Measurements from ENCODE around the gene UNCX. TPM values are rescaled to one million over a fixed set of nuclear protein-coding genes. Genes with fewer than 3 reads are reported as not detected.
A peak's percentile ranks its signal among the peaks of the same experiment; 100 is the strongest.

Gene UNCX
- total and polyA plus RNA-seq, 2 experiments from 2014 or later = not detected

DNA sequence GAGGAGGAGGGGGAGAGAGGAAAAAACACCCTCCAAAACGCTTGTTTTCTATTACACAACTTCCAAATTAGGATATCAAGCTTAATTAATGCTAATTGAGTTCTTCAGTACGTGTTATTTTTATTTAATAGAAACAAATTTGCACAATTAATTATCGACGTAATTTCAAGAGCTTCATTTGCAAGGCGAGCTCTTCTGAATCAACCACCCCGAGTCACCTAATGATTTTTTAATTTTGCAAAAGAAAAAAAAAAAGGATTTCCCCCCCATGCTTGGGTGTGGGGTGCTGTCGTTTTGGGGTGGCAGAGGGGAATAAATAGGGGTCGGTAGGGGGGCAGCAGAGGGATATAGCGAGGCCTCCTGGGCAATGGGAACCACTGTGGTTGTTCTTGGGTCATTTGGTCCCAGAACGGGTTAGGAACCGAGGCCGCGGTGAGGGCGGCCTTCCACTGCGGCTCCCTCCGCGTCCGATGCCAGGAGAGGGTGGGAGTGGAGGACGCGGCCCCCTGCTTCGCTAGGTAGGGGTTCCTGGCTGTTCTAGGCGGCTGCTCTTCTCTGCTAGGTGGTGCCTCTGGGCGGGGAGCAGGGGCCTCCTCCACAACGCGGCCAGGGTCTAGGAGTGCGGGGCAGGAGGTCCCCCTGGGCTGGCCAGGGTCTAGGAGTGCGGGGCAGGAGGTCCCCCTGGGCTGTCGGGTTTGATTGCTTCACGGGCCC, 7.3 kb downstream of the UNCX start:
- DNase-seq (ENCODE audit: low spot score) = no peak
- Histone ChIP-seq H2AFZ (no peak overlapping the region), H3K4me3 (no peak overlapping the region), H3K4me2 (no peak overlapping the region), H4K20me1 (ENCODE audit: insufficient read depth, poor library complexity, severe bottlenecking) (no peaks in the 10 kb centered on the region), H3K27ac (no peak overlapping the region), H3K79me2 (no peaks in the 10 kb centered on the region), H3K36me3 (replicated peaks; ENCODE audit: insufficient read depth, low read depth) (no peaks in the 10 kb centered on the region), H3K9me3 (ENCODE audit: low read depth) (no peaks in the 10 kb centered on the region), H3K27me3 (peaks cover 91% of the 10 kb centered on the region), H3K9me2 (replicated peaks; ENCODE audit: insufficient read depth) (no peaks in the 10 kb centered on the region), H3K4me1 (ENCODE audit: insufficient read depth) (no peaks in the 10 kb centered on the region)
- WGBS (ENCODE audit: low lambda C conversion rate, missing lambda C conversion rate) = 3% methylated on average over 27 of the region's 29 CpGs
- no peak for TF ChIP-seq EZH2phosphoT487 (IDR thresholded peaks at IDR 0.05; ENCODE audit: low read depth, severe bottlenecking, unreplicated experiment)
- peak; percentile 2 for TF ChIP-seq EZH2 (IDR thresholded peaks at IDR 0.05; ENCODE audit: borderline replicate concordance)
- TF ChIP-seq CTCF (IDR thresholded peaks at IDR 0.05; ENCODE audit: poor library complexity) = no peak

DNA sequence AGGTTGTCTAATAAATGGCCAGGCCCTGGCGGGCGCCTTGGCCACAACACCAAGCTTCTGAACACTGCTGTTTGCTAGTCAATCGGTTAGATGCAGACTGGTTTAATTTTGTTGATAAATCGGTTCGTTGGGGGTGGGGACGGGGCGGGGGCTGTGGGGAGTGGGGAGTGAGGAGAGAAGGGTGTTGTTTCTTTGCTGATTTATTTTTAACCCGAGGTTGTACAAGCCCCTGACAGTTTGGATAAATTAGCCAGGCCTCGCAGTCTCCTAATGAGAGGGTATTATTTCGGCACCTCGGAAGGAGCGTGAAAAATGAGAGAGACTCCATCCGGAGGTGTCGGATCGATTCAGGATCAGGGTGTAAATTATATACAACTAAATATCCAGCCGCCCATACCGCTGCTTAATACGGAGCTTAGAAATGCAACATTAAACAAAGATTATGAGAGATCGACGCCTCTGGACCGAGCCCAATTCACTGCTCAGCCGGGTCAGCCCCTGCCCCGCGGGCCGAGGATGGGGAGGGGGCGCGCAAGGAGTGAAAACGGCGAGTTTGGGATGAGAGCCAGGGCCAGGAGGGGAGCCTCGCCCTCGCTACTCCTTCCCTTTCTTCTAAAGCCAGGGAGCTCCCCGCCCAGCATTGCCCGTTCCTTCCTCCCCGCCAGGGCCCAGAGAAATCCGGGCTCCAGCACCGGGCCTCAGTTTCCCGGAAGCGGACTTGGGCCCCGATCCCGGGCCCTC, 8.0 kb downstream of the UNCX start:
- H3K79me2 ChIP-seq = no peaks in the 10 kb centered on the region
- 3% methylated on average over 39 of the region's 40 CpGs for WGBS (ENCODE audit: low lambda C conversion rate, missing lambda C conversion rate)
- H3K27ac ChIP-seq = no peak overlapping the region
- H3K27me3 ChIP-seq = peaks cover 91% of the 10 kb centered on the region
- H2AFZ ChIP-seq = no peak overlapping the region
- no peak overlapping the region for H3K4me3 ChIP-seq
- H3K9me3 ChIP-seq (ENCODE audit: low read depth) = no peaks in the 10 kb centered on the region
- H4K20me1 ChIP-seq (ENCODE audit: insufficient read depth, poor library complexity, severe bottlenecking) = no peaks in the 10 kb centered on the region
- no peak for DNase-seq (ENCODE audit: low spot score)
- H3K4me1 ChIP-seq (ENCODE audit: insufficient read depth) = no peaks in the 10 kb centered on the region
- no peaks in the 10 kb centered on the region for H3K36me3 ChIP-seq (replicated peaks; ENCODE audit: insufficient read depth, low read depth)
- no peak for TF ChIP-seq CTCF (IDR thresholded peaks at IDR 0.05; ENCODE audit: poor library complexity)
- peak; percentile 2 for TF ChIP-seq EZH2 (IDR thresholded peaks at IDR 0.05; ENCODE audit: borderline replicate concordance)
- TF ChIP-seq EZH2phosphoT487 (IDR thresholded peaks at IDR 0.05; ENCODE audit: low read depth, severe bottlenecking, unreplicated experiment) = peak; percentile 93
- H3K9me2 ChIP-seq (replicated peaks; ENCODE audit: insufficient read depth) = no peaks in the 10 kb centered on the region
- H3K4me2 ChIP-seq = no peak overlapping the region

DNA sequence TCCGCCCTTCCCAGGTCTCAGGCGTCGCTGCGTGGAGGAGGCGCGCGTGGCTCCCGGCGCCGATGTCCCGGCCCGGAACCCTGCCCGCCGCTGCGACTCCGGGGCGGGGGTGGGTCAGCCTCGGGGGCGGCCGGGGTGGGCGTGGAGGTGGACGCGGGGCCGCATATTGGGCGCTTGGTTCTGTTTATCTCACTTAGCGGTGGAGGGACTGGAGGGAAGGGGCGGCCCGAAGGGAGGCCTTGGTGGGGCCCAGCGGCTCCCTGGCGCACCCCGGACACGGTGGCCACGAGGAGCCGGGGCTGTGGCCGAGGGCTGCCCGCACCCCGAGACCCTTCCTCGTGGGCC, 8.6 kb downstream of the UNCX start:
- H4K20me1 ChIP-seq (ENCODE audit: insufficient read depth, poor library complexity, severe bottlenecking) = no peaks in the 10 kb centered on the region
- no peak overlapping the region for H3K4me2 ChIP-seq
- H3K4me3 ChIP-seq = no peak overlapping the region
- no peak overlapping the region for H3K27ac ChIP-seq
- DNase-seq (ENCODE audit: low spot score) = no peak
- H2AFZ ChIP-seq = peak overlapping the region; percentile 63
- 1% methylated on average over 16 of the region's 38 CpGs for WGBS (ENCODE audit: low lambda C conversion rate, missing lambda C conversion rate)
- no peaks in the 10 kb centered on the region for H3K4me1 ChIP-seq (ENCODE audit: insufficient read depth)
- TF ChIP-seq EZH2phosphoT487 (IDR thresholded peaks at IDR 0.05; ENCODE audit: low read depth, severe bottlenecking, unreplicated experiment) (no peak), EZH2 (IDR thresholded peaks at IDR 0.05; ENCODE audit: borderline replicate concordance) (no peak), CTCF (IDR thresholded peaks at IDR 0.05; ENCODE audit: poor library complexity) (no peak)
- peaks cover 95% of the 10 kb centered on the region for H3K27me3 ChIP-seq
- H3K9me3 ChIP-seq (ENCODE audit: low read depth) = no peaks in the 10 kb centered on the region
- H3K9me2 ChIP-seq (replicated peaks; ENCODE audit: insufficient read depth) = no peaks in the 10 kb centered on the region
- H3K79me2 ChIP-seq = no peaks in the 10 kb centered on the region
- no peaks in the 10 kb centered on the region for H3K36me3 ChIP-seq (replicated peaks; ENCODE audit: insufficient read depth, low read depth)

All from hepatocyte (in vitro differentiated cells).